22Rv1 (cell line): Measurements from ENCODE around the gene TAPBPL.
"Not testable (repeated sequence)": the region's sequence is repeated elsewhere in the genome, so short reads cannot be mapped to it uniquely, and the experiment has no call there.

Experiments
- H3K27ac ChIP-seq: fragments of 450-650 bp; 2 replicates; pipeline ENCODE4 v1.5.1; 2017
- ZFX ChIP-seq: fragments of 450-650 bp; IDR thresholded peaks from 2 replicates; pipeline ENCODE4 v1.6.1; 2017; ENCODE audit warnings: antibody characterized with exemption, borderline replicate concordance
- TF ChIP-seq, protein P1 (sequence below): fragments of 450-650 bp; IDR thresholded peaks from 2 replicates; pipeline ENCODE4 v1.5.1; 2017; ENCODE audit warnings: mild to moderate bottlenecking

TAPBPL gene

DNA sequence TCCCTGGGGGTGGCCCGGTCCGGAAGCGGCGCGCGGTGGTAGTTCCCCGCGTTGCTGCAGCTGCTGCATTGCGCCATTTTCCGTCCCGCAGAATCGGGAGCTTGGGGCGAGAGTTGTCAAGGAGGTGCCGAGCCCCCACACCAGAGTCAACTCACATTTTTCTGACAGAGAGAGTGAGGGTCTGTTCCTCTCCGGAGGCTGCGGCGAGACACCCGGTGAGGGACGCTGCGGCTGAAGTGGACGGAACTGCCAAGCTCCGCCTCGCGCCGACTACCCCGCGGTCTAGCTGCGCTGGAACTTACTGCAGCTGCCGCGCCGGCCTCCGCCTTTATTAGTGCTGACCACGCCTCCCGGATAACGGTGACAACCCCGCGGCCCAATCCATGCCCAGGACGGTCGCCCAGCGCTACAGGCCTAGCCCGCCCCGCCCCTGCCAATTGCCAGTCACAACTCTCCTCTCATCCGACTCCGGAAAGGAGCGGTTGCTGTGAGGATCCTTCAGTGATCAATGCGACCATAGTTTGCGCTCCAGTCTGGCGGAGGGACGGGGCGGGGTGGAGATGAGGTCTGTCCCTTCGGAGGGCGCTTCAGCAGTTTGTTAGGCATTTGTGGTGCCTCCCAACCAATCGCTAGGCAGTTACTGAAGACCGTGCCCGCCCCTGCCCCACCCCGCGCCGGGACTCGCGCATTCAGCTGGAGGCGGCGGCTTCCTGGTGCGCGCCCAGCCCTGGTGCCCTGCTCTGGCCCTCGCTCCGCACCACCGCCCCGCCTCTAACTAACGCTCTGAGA is 18.7 kb downstream of the TAPBPL start, which contains the start of gene VAMP1:
VAMP1 (minus strand) TSS at position 303 of the 789 bp plus-strand sequence; CDS start at position 157, 146 bp downstream.
- peak within 1 kb of the TSS; percentile 89 for H3K27ac ChIP-seq
- no peak for TF ChIP-seq ZFX
- TF ChIP-seq, protein P1, sequence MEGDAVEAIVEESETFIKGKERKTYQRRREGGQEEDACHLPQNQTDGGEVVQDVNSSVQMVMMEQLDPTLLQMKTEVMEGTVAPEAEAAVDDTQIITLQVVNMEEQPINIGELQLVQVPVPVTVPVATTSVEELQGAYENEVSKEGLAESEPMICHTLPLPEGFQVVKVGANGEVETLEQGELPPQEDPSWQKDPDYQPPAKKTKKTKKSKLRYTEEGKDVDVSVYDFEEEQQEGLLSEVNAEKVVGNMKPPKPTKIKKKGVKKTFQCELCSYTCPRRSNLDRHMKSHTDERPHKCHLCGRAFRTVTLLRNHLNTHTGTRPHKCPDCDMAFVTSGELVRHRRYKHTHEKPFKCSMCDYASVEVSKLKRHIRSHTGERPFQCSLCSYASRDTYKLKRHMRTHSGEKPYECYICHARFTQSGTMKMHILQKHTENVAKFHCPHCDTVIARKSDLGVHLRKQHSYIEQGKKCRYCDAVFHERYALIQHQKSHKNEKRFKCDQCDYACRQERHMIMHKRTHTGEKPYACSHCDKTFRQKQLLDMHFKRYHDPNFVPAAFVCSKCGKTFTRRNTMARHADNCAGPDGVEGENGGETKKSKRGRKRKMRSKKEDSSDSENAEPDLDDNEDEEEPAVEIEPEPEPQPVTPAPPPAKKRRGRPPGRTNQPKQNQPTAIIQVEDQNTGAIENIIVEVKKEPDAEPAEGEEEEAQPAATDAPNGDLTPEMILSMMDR, result no peak

DNA sequence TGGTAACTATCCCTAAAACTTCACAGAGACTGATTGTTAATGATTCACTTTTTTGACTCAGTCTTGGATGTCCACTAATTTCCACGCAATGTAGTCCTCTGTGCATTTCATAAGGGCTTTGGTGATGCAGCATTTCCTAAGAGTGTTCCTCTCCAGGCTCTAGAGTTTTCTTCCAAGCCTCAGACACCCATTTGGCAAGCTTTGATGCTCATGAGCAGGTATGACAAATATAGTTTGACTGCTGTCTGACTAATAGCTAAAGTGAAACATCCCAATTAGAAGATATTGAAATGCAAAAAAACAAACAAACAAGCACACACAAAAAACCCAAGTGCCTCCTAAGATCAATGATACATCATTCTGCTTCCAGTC is 20.1 kb downstream of the TAPBPL start:
- peak overlapping the region; percentile 89; the same call in 1 of the 2 replicates for H3K27ac ChIP-seq
- TF ChIP-seq, protein P1, result no peak
- no peak for TF ChIP-seq ZFX

DNA sequence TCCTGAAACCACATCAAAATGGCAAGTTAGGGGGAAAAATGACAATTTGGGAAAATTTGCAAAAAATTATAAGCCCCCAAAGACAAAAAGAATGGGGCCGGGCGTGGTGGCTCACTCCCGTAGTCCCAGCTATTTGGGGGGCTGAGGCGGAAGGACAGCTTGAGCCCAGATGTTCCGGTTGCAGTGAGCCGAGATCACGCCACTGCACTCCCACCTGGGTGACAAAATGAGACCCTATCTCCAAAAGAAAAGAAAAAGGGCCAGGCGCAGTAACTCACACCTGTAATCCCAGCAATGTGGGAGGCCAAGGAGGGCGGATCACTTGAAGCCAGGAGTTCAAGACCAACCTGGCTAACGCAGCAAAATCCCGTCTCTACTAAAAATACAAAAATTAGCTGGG is 20.6 kb downstream of the TAPBPL start:
- TF ChIP-seq, protein P1, result no peak
- TF ChIP-seq ZFX, result no peak
- H3K27ac ChIP-seq, result no peak overlapping the region

DNA sequence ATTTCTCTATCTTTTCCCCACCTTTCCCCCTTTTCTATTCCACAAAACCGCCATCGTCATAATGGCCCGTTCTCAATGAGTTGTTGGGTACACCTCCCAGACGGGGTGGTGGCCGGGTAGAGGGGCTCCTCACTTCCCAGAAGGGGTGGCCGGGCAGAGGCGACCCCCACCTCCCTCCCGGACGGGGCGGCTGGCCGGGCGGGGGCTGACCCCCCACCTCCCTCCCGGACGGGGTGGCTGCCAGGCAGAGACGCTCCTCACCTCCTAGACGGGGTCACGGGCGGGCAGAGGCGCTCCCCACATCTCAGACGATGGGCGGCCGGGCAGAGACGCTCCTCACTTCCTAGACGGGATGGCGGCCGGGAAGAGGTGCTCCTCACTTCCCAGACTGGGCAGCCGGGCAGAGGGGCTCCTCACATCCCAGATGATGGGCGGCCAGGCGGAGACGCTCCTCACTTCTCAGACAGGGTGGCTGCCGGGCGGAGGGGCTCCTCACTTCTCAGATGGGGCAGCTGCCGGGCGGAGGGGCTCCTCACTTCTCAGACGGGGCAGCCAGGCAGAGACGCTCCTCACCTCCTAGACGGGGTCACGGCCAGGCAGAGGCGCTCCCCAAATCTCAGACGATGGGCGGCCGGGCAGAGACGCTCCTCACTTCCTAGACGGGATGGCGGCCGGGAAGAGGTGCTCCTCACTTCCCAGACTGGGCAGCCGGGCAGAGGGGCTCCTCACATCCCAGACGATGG is 23.6 kb downstream of the TAPBPL start:
- H3K27ac ChIP-seq, result not testable (repeated sequence)

DNA sequence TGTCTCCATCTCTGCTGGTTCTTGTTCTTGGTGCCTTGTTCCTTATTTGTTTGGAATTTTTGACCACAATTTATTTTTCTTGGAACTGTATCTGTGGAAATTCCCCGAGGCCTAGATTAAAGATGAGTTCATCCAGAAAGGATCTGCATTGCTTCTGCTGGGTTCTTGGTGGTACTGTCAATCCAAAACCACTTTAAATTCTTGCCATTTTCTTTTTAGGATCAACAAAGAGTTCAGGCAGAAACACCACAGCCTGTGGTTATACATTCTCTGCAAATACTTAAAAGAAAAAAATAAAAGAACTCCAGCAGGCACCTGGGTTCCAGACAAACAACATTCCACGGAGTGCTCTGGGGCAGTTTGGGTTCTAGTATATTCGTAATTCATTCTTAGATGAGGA is 24.6 kb downstream of the TAPBPL start:
- TF ChIP-seq ZFX, result no peak
- TF ChIP-seq, protein P1, result no peak
- H3K27ac ChIP-seq, result no peak overlapping the region

DNA sequence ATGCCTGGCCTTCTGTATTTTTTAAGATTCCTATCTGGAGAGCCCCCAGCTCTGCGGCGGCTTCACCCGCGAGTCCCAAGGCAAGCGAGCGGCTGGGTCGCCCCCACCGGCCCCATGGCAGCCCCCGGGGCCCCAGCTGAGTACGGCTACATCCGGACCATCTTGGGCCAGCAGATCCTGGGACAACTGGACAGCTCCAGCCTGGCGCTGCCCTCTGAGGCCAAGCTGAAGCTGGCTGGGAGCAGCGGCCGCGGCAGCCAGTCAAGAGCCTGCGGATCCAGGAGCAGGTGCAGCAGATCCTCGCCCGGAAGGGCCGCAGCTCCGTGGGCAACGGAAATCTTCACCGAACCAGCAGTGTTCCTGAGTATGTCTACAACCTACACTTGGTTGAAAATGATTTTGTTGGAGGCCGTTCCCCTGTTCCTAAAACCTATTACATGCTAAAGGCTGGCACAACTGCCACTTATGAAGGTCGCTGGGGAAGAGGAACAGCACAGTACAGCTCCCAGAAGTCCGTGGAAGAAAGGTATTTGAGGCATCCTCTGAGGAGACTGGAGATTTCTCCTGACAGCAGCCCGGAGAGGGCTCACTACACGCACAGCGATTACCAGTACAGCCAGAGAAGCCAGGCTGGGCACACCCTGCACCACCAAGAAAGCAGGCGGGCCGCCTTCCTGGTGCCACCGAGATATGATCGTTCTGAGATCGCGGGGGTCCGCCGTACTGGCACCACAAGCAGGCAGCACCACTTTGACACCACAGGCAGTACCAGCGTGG is 25.9 kb downstream of the TAPBPL start:
- not testable (repeated sequence) for H3K27ac ChIP-seq

DNA sequence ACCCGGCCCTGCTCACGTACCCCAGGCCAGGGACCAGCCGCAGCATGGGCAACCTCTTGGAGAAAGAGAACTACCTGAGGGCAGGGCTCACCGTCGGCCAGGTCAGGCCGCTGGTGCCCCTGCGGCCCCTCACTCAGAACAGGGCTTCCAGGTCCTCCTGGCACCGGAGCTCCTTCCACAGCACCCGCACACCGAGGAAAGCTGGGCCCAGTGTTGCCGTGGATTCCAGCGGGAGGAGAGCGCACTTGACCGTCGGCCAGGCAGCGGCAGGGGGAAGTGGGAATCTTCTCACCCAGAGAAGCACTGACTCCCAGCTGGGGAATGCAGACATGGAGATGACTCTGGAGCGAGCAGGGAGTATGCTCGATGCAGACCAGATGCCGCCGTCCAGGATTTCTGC is 26.6 kb downstream of the TAPBPL start:
- TF ChIP-seq ZFX, result no peak
- TF ChIP-seq, protein P1, result no peak
- no peak overlapping the region for H3K27ac ChIP-seq

DNA sequence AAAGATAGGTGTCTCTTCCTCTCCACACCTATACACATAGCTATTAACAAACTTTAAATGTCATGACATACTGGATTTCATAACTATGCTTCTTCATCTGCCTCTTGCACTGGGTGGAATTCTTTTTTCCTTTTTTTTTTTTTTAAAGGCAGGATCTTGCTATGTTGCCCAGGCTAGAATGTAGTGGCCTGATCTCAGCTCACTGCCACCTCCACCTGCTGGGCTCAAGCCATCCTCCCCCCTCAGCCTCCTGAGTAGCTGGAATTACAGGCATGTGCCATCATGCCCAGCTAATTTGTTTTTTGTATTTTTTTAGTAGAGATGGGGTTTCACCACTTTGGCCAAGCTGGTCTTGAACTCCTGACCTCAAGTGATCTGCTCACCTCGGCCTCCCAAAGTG is 36.4 kb downstream of the TAPBPL start:
- H3K27ac ChIP-seq, result no peak overlapping the region
- TF ChIP-seq ZFX, result no peak
- TF ChIP-seq, protein P1, result no peak
